ENCODE measurements around the gene OR12D1. TPM values are rescaled to one million over a fixed set of nuclear protein-coding genes. Genes with fewer than 3 reads are reported as not detected.
"Not testable (repeated sequence)": the region's sequence is repeated elsewhere in the genome, so short reads cannot be mapped to it uniquely, and the experiment has no call there.

Gene OR12D1
- total RNA-seq, 2 donors from 2014 or later = not detected

- Histone ChIP-seq H3K27me3 (replicated peaks; ENCODE audit: insufficient read depth) (no peaks in the 10 kb centered on the region), H3K4me3 (no peak overlapping the region), H3K36me3 (no peaks in the 10 kb centered on the region), H3K9me3 (no peaks in the 10 kb centered on the region), H3K4me1 (replicated peaks) (no peaks in the 10 kb centered on the region), H3K27ac (no peak overlapping the region)
- no peak for TF ChIP-seq CTCF (IDR thresholded peaks at IDR 0.05)
- no peak for TF ChIP-seq POLR2A (IDR thresholded peaks at IDR 0.05)
- no peak for TF ChIP-seq POLR2AphosphoS5 (IDR thresholded peaks at IDR 0.05)
- 84% methylated on average over 2 of the region's 2 CpGs for WGBS
- no peak for DNase-seq (ENCODE audit: low spot score)
- intact Hi-C loops (cut with DNase I) = no loop called here
Measured at GRCh38 chr6:29424168-29424567, 9.4 kb downstream of the OR12D1 start.

- H3K9me3 ChIP-seq = no peaks in the 10 kb centered on the region
- no peak for DNase-seq (ENCODE audit: low spot score)
- intact Hi-C loops (cut with DNase I) = no loop called here
- TF ChIP-seq CTCF (IDR thresholded peaks at IDR 0.05) (no peak), POLR2AphosphoS5 (IDR thresholded peaks at IDR 0.05) (no peak), POLR2A (IDR thresholded peaks at IDR 0.05) (no peak)
- 58% methylated on average over 2 of the region's 2 CpGs for WGBS
- no peaks in the 10 kb centered on the region for H3K36me3 ChIP-seq
- no peaks in the 10 kb centered on the region for H3K4me1 ChIP-seq (replicated peaks)
- no peak overlapping the region for H3K4me3 ChIP-seq
- H3K27me3 ChIP-seq (replicated peaks; ENCODE audit: insufficient read depth) = no peaks in the 10 kb centered on the region
- H3K27ac ChIP-seq = no peak overlapping the region
Measured at GRCh38 chr6:29424575-29424974, 9.8 kb downstream of the OR12D1 start.

- H3K27me3 ChIP-seq (replicated peaks; ENCODE audit: insufficient read depth) = no peaks in the 10 kb centered on the region
- H3K36me3 ChIP-seq = no peaks in the 10 kb centered on the region
- no peaks in the 10 kb centered on the region for H3K9me3 ChIP-seq
- TF ChIP-seq POLR2A (IDR thresholded peaks at IDR 0.05) (no peak), POLR2AphosphoS5 (IDR thresholded peaks at IDR 0.05) (no peak), CTCF (IDR thresholded peaks at IDR 0.05) (no peak)
- 40% methylated on average over 1 of the region's 1 CpG for WGBS
- intact Hi-C loops (cut with DNase I) = no loop called here
- no peak overlapping the region for H3K27ac ChIP-seq
- no peak overlapping the region for H3K4me3 ChIP-seq
- H3K4me1 ChIP-seq (replicated peaks) = no peaks in the 10 kb centered on the region
- no peak for DNase-seq (ENCODE audit: low spot score)
Measured at GRCh38 chr6:29425075-29425474, 10.3 kb downstream of the OR12D1 start.

- intact Hi-C loops (cut with DNase I) = no loop called here
- Histone ChIP-seq H3K36me3 (no peaks in the 10 kb centered on the region), H3K9me3 (no peaks in the 10 kb centered on the region), H3K27me3 (replicated peaks; ENCODE audit: insufficient read depth) (no peaks in the 10 kb centered on the region), H3K4me3 (no peak overlapping the region), H3K27ac (no peak overlapping the region), H3K4me1 (replicated peaks) (no peaks in the 10 kb centered on the region)
- WGBS = 93% methylated on average over 3 of the region's 3 CpGs
- DNase-seq (ENCODE audit: low spot score) = no peak
- TF ChIP-seq POLR2A (IDR thresholded peaks at IDR 0.05) = no peak
- TF ChIP-seq CTCF (IDR thresholded peaks at IDR 0.05) = no peak
- no peak for TF ChIP-seq POLR2AphosphoS5 (IDR thresholded peaks at IDR 0.05)
Measured at GRCh38 chr6:29426654-29427053, 11.9 kb downstream of the OR12D1 start.

- 81% methylated on average over 18 of the region's 18 CpGs for whole genome bisulfite sequencing
- H3K4me1 ChIP-seq (replicated peaks); H3K27ac ChIP-seq; H3K4me3 ChIP-seq; H3K36me3 ChIP-seq; intact Hi-C loops (cut with DNase I); H3K9me3 ChIP-seq; DNase-seq (ENCODE audit: low spot score); H3K27me3 ChIP-seq (replicated peaks; ENCODE audit: insufficient read depth): not testable (repeated sequence)
Measured at GRCh38 chr6:29436730-29437129, 22.0 kb downstream of the OR12D1 start.
